NCI-H345 treated with DMSO at 0.1 percent for 48 hours (cell line): ENCODE results near the gene OR4K14.
"Not testable (repeated sequence)": the region's sequence is repeated elsewhere in the genome, so short reads cannot be mapped to it uniquely, and the experiment has no call there.

Experiments used
- DNase-seq: peaks from one replicate; lab custom pipeline; 2025; ENCODE audit not compliant: unreplicated experiment; lab: John Stamatoyannopoulos, UW

The OR4K14 gene

GRCh38 chr14:20019257-20019865, at the start of gene OR4K14:
Gene OR4K14 (minus strand): TSS chr14:20019307. CDS start chr14:20015193, 4,114 bp downstream.
- no peak for DNase-seq

- no peak for DNase-seq
Observed at GRCh38 chr14:20059745-20060144, 40.6 kb upstream of the OR4K14 start, which contains the start of gene OR4L1. Gene OR4L1 (plus strand): TSS chr14:20060045. CDS start chr14:20060045, 0 bp downstream.

- no peak for DNase-seq
Observed at GRCh38 chr14:20048202-20048601, 29.1 kb upstream of the OR4K14 start.

- no peak for DNase-seq
Observed at GRCh38 chr14:20044243-20044642, 25.1 kb upstream of the OR4K14 start.

GRCh38 chr14:20035938-20036337, 16.8 kb upstream of the OR4K14 start, which contains the start of gene OR4K13:
Gene OR4K13 (minus strand): TSS chr14:20036038. CDS start chr14:20034758, 1,280 bp downstream.
- DNase-seq: no peak

GRCh38 chr14:20035449-20035848, 16.3 kb upstream of the OR4K14 start:
- no peak for DNase-seq

GRCh38 chr14:20031058-20031457, 12.0 kb upstream of the OR4K14 start:
- no peak for DNase-seq

GRCh38 chr14:20008156-20008555, 11.0 kb downstream of the OR4K14 start:
- DNase-seq: no peak

- DNase-seq: no peak
Observed at GRCh38 chr14:20002319-20002718, 16.8 kb downstream of the OR4K14 start.

- DNase-seq: no peak
Observed at GRCh38 chr14:20001863-20002262, 17.2 kb downstream of the OR4K14 start, which contains the start of gene OR4Q2. Gene OR4Q2 (plus strand): TSS chr14:20002163.

- DNase-seq: no peak
Observed at GRCh38 chr14:19993438-19993837, 25.7 kb downstream of the OR4K14 start.

- DNase-seq: no peak
Observed at GRCh38 chr14:19975291-19975690, 43.8 kb downstream of the OR4K14 start, which contains the start of gene OR4K15. Gene OR4K15 (plus strand): TSS chr14:19975591. CDS start chr14:19975591, 0 bp downstream.

GRCh38 chr14:19974844-19975243, 44.3 kb downstream of the OR4K14 start:
- no peak for DNase-seq

GRCh38 chr14:19969735-19970134, 49.4 kb downstream of the OR4K14 start:
- not testable (repeated sequence) for DNase-seq
